OCI-LY1 (cell line): ENCODE results near the gene KANSL1.

Experiments
- H2AFZ ChIP-seq: fragments of 200-600 bp; sonication (generic), shearing (Covaris generic); 2 replicates; pipeline ENCODE4 v1.6.0; 2014; ENCODE audit warnings: antibody characterized with exemption, mild to moderate bottlenecking, low read length
- H3F3A ChIP-seq: fragments of 200-600 bp; sonication (generic), shearing (Covaris generic); 2 replicates; pipeline ENCODE4 v1.6.0; 2014; ENCODE audit warnings: mild to moderate bottlenecking, antibody characterized with exemption, low read length, moderate library complexity; ENCODE audit not compliant: insufficient read depth
- H3K27ac ChIP-seq: fragments of 200-600 bp; sonication (generic); 2 replicates; pipeline ENCODE4 v1.5.1; 2014; ENCODE audit warnings: low read length, mixed run types, mild to moderate bottlenecking, low read depth; ENCODE audit not compliant: poor library complexity, severe bottlenecking
- H3K27me3 ChIP-seq: fragments of 200-600 bp; sonication (generic); 2 replicates; pipeline ENCODE4 v1.6.0; 2014; ENCODE audit warnings: antibody characterized with exemption, mild to moderate bottlenecking, low read length, moderate library complexity; ENCODE audit not compliant: insufficient read depth
- H3K36me3 ChIP-seq: fragments of 200-600 bp; sonication (generic); 2 replicates; pipeline ENCODE4 v1.6.1; 2014; ENCODE audit warnings: mild to moderate bottlenecking, antibody characterized with exemption, low read length, moderate library complexity, mixed read lengths; ENCODE audit not compliant: insufficient read depth
- H3K4me1 ChIP-seq: fragments of 200-600 bp; sonication (generic); 2 replicates; pipeline ENCODE4 v1.5.1; 2014; ENCODE audit warnings: mild to moderate bottlenecking, low read length, moderate library complexity; ENCODE audit not compliant: insufficient read depth, severe bottlenecking
- H3K4me2 ChIP-seq: fragments of 200-600 bp; sonication (generic), shearing (Covaris generic); 2 replicates; pipeline ENCODE4 v1.6.1; 2014; ENCODE audit warnings: low read length
- H3K4me3 ChIP-seq: fragments of 200-600 bp; sonication (generic); 2 replicates; pipeline ENCODE4 v1.5.1; 2014; ENCODE audit warnings: low read length, low read depth, mild to moderate bottlenecking, mixed read lengths; ENCODE audit not compliant: poor library complexity, severe bottlenecking
- H3K79me2 ChIP-seq: fragments of 200-600 bp; shearing (Covaris generic); 2 replicates; pipeline ENCODE4 v1.6.1; 2016; ENCODE audit warnings: mixed run types, low read length, mixed read lengths; ENCODE audit not compliant: insufficient read depth
- H3K9ac ChIP-seq: fragments of 200-600 bp; sonication (generic), shearing (Covaris generic); 2 replicates; pipeline ENCODE4 v1.6.1; 2014; ENCODE audit warnings: mild to moderate bottlenecking, low read length, mixed read lengths
- H3K9me2 ChIP-seq: fragments of 200-600 bp; sonication (generic), shearing (Covaris generic); 2 replicates; pipeline ENCODE4 v1.6.1; 2014; ENCODE audit warnings: low read depth, mild to moderate bottlenecking, low read length, mixed read lengths
- H3K9me3 ChIP-seq: fragments of 200-600 bp; shearing (Covaris generic); 2 replicates; pipeline ENCODE4 v1.6.1; 2014; ENCODE audit warnings: low read length, mixed read lengths
- H4K20me1 ChIP-seq: fragments of 200-600 bp; sonication (generic), shearing (Covaris generic); 2 replicates; pipeline ENCODE4 v1.6.0; 2016; ENCODE audit warnings: mild to moderate bottlenecking, low read length; ENCODE audit not compliant: insufficient read depth
- EZH2 ChIP-seq: fragments of 200-600 bp; sonication (generic), shearing (Covaris generic); IDR thresholded peaks from 2 replicates; pipeline ENCODE4 v1.8.0; 2017; ENCODE audit warnings: borderline replicate concordance, mixed run types, mild to moderate bottlenecking, antibody characterized with exemption, low read length, moderate library complexity, mixed read lengths
- TF ChIP-seq, protein P1 (sequence below): fragments of 200-600 bp; sonication (generic), shearing (Covaris generic); IDR thresholded peaks from 2 replicates; pipeline ENCODE4 v1.5.1; 2017; ENCODE audit warnings: mild to moderate bottlenecking, antibody characterized with exemption, low read length, moderate library complexity, mixed read lengths

The KANSL1 gene

DNA sequence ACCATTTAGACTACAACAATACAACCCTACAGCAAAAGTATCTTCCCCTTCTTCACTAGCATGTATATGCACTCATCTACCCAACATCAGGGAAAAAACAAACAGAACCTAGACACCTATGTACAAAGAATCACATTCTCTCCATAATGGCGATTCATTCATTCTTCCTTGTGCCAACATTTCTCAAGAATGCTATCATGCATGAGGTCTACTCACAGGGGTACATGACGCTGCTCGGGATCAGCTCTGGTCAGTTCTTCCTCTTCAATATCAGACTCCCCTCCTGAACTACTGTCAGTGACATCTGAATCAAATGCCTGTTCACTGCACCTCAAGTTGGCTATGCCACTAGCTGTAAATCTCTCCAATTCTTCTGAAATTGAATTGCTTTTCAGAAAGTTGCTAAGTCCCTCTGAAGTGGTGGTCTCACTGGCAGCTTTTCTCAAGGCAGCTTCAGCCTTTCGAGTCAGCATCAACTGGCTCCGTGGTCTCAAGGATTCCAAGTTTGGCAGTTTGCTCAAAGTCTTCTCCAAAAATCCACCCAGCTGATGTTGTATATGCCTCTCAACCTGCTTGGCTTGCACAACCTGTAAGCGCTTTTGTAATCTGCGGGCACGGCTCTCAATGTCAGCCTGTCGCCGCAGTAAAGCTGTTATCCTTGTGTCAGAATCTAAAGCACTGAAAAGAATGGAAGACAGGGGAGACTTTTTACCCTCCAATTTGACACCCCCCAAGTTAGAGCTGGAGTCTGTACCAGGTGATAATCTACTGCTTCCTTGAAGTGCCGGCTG lies 22.4 kb downstream of the KANSL1 start:
- no peaks in the 10 kb centered on the region for H4K20me1 ChIP-seq
- peaks cover 99% of the 10 kb centered on the region for H3K79me2 ChIP-seq
- no peak overlapping the region for H3K27ac ChIP-seq
- no peaks in the 10 kb centered on the region for H3K9me2 ChIP-seq
- no peak overlapping the region for H2AFZ ChIP-seq
- no peak overlapping the region for H3K9ac ChIP-seq
- H3K9me3 ChIP-seq = no peaks in the 10 kb centered on the region
- no peak overlapping the region for H3K4me3 ChIP-seq
- H3K27me3 ChIP-seq = no peaks in the 10 kb centered on the region
- H3K4me2 ChIP-seq = no peak overlapping the region
- H3F3A ChIP-seq = no peaks in the 10 kb centered on the region
- TF ChIP-seq, protein P1, sequence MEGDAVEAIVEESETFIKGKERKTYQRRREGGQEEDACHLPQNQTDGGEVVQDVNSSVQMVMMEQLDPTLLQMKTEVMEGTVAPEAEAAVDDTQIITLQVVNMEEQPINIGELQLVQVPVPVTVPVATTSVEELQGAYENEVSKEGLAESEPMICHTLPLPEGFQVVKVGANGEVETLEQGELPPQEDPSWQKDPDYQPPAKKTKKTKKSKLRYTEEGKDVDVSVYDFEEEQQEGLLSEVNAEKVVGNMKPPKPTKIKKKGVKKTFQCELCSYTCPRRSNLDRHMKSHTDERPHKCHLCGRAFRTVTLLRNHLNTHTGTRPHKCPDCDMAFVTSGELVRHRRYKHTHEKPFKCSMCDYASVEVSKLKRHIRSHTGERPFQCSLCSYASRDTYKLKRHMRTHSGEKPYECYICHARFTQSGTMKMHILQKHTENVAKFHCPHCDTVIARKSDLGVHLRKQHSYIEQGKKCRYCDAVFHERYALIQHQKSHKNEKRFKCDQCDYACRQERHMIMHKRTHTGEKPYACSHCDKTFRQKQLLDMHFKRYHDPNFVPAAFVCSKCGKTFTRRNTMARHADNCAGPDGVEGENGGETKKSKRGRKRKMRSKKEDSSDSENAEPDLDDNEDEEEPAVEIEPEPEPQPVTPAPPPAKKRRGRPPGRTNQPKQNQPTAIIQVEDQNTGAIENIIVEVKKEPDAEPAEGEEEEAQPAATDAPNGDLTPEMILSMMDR = no peak
- TF ChIP-seq EZH2 = no peak
- H3K4me1 ChIP-seq = peaks cover 20% of the 10 kb centered on the region
- H3K36me3 ChIP-seq = peaks cover 60% of the 10 kb centered on the region

DNA sequence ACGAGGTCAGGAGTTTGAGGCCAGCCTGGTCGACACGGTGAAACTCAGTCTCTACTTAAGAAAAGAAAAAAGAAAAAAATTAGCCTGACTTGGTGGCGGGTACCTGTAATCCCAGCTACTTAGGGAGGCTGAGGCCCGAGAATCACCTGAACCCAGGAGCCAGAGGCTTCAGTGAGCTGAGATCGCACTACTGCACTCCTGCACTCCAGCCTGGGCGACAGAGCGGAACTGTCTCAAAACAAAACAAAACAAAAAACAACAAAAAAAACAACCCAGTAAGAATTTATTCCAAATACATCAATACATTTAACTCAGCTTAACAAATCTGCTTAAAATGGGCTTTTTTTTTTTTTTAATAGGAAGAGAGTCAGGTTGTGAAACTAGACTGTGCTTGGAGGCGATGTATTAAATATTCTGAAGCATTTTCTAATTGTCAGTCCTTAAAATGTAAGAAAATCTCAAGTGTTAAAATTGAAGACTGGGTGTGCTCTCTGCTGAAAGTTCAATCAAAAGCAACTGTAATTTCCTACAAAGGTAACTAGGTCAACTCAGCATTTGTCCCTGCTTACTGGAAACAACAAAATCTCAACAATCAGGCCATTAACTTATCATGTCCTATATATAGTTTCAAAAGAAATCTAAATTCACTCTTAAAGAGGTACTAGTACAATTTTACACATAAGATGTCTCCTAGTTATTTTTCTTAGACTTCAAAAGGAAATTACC lies 23.2 kb downstream of the KANSL1 start:
- H3K36me3 ChIP-seq = peaks cover 60% of the 10 kb centered on the region
- peaks cover 99% of the 10 kb centered on the region for H3K79me2 ChIP-seq
- no peak overlapping the region for H2AFZ ChIP-seq
- peaks cover 20% of the 10 kb centered on the region for H3K4me1 ChIP-seq
- TF ChIP-seq, protein P1 = no peak
- no peak for TF ChIP-seq EZH2
- no peaks in the 10 kb centered on the region for H3F3A ChIP-seq
- H3K27ac ChIP-seq = no peak overlapping the region
- no peak overlapping the region for H3K9ac ChIP-seq
- no peak overlapping the region for H3K4me3 ChIP-seq
- no peaks in the 10 kb centered on the region for H4K20me1 ChIP-seq
- H3K4me2 ChIP-seq = no peak overlapping the region
- H3K9me3 ChIP-seq = no peaks in the 10 kb centered on the region
- no peaks in the 10 kb centered on the region for H3K27me3 ChIP-seq
- H3K9me2 ChIP-seq = no peaks in the 10 kb centered on the region

DNA sequence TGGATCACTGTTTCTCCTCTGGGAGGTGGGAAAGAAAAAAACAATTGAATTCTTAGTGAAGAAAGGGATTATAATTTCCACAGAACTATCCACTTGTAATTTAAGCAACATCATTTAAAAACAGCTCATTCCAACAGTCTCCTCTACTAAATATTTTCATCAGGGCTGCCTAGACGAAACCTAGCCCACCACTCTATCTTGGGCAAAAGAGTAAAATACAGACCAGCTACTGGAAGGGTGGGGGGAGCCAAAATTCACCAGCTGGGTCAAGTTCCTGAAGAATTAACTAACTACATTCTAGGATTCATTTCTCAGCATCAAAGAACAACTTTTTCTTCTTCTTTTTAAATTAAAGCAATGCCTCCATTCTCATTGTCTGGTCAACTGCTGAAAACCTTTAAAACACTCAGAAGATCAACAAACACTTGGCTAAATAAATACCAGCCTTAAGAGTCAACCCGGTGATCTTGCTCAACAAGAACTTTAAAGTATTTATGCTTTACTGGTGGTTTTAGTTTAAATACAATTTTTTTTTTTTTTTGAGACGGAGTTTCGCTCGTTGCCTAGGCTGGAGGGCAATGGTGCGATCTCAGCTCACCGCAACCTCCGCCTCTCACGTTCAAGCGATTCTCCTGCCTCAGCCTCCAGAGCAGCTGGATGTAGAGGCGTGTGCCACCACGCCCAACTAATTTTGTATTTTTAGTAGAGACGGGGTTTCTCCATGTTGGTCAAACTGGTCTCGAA lies 25.2 kb downstream of the KANSL1 start:
- H3K36me3 ChIP-seq = peaks cover 60% of the 10 kb centered on the region

More for the DNA sequence above, 25.2 kb downstream of the KANSL1 start:
- Histone ChIP-seq H3K79me2 (peaks cover 99% of the 10 kb centered on the region), H3K27ac (no peak overlapping the region), H3K9me3 (no peaks in the 10 kb centered on the region), H4K20me1 (no peaks in the 10 kb centered on the region), H3F3A (no peaks in the 10 kb centered on the region), H3K27me3 (no peaks in the 10 kb centered on the region), H3K4me2 (no peak overlapping the region; the same call in 1 of the 2 replicates), H3K9me2 (no peaks in the 10 kb centered on the region), H3K4me3 (no peak overlapping the region), H3K9ac (no peak overlapping the region), H2AFZ (no peak overlapping the region), H3K4me1 (peaks cover 30% of the 10 kb centered on the region)
- no peak for TF ChIP-seq EZH2
- TF ChIP-seq, protein P1 = no peak
